Suprapubic skin (tissue), 4 donors: Measurements from ENCODE around the gene PIERCE2.
"Not testable (repeated sequence)": the region's sequence is repeated elsewhere in the genome, so short reads cannot be mapped to it uniquely, and the experiment has no call there.

ENCODE experiments used
- CTCF ChIP-seq, 2 donors: fragments of 200-600 bp in 1 of 2; fragments of 450-650 bp in 1 of 2; sonication (generic) in 1 of 2; IDR thresholded peaks; one replicate each; pipeline ENCODE4 v1.5.1; 2016 to 2019; ENCODE audit warnings: antibody characterized with exemption in 2 of 2, mild to moderate bottlenecking in 1 of 2, moderate library complexity in 1 of 2
- EP300 ChIP-seq: sonication (generic); formaldehyde crosslinking; IDR thresholded peaks from one replicate; pipeline ENCODE4 v1.6.1; 2017; ENCODE audit warnings: antibody characterized with exemption
- POLR2A ChIP-seq, 2 donors: fragments of 450-650 bp; IDR thresholded peaks; one replicate each; pipeline ENCODE4 v1.6.1; 2017; ENCODE audit warnings: antibody characterized with exemption in 2 of 2, mild to moderate bottlenecking in 2 of 2, moderate library complexity in 2 of 2
- POLR2AphosphoS5 ChIP-seq, 3 donors: sonication (generic); formaldehyde crosslinking; IDR thresholded peaks; one replicate each; pipeline ENCODE4 v1.6.1; 2017; ENCODE audit warnings: antibody characterized with exemption in 3 of 3

- TF ChIP-seq CTCF (IDR thresholded peaks at IDR 0.05); POLR2AphosphoS5 (IDR thresholded peaks at IDR 0.05); POLR2A (IDR thresholded peaks at IDR 0.05); EP300: not testable (repeated sequence)
These were observed 34.8 kb downstream of the PIERCE2 start for GRCh38 chr15:55443141-55443540.
